HG02642 (cell line): ENCODE data around the gene RCVRN.

Experiments
- ATAC-seq: cut with Tn5 transposase; IDR thresholded peaks from one replicate; pipeline ENCODE4 v1.9.1; 2021; ENCODE audit warnings: mild to moderate bottlenecking; ENCODE audit not compliant: unreplicated experiment, poor library complexity

Gene RCVRN

GRCh38 chr17:9899280-9900043, 5.6 kb downstream of the RCVRN start:
- ATAC-seq = no peak

GRCh38 chr17:9898812-9899211, 6.3 kb downstream of the RCVRN start:
- no peak for ATAC-seq

- ATAC-seq = no peak
Measured at GRCh38 chr17:9897372-9897968, 7.6 kb downstream of the RCVRN start.

GRCh38 chr17:9895923-9896322, 9.1 kb downstream of the RCVRN start:
- no peak for ATAC-seq

GRCh38 chr17:9894231-9894630, 10.8 kb downstream of the RCVRN start:
- ATAC-seq = no peak

GRCh38 chr17:9893411-9894012, 11.6 kb downstream of the RCVRN start:
- ATAC-seq = no peak

GRCh38 chr17:9890124-9890523, 14.9 kb downstream of the RCVRN start:
- no peak for ATAC-seq

- ATAC-seq = no peak
Measured at GRCh38 chr17:9887508-9887907, 17.6 kb downstream of the RCVRN start.

GRCh38 chr17:9886141-9886930, 18.7 kb downstream of the RCVRN start:
- no peak for ATAC-seq

- ATAC-seq = no peak
Measured at GRCh38 chr17:9883451-9883850, 21.6 kb downstream of the RCVRN start.

GRCh38 chr17:9880582-9880999, 24.5 kb downstream of the RCVRN start:
- ATAC-seq = no peak

- ATAC-seq = no peak
Measured at GRCh38 chr17:9878786-9879525, 26.1 kb downstream of the RCVRN start.

- no peak for ATAC-seq
Measured at GRCh38 chr17:9878356-9878755, 26.7 kb downstream of the RCVRN start.

- ATAC-seq = no peak
Measured at GRCh38 chr17:9875441-9875840, 29.6 kb downstream of the RCVRN start.

GRCh38 chr17:9874722-9875121, 30.3 kb downstream of the RCVRN start:
- no peak for ATAC-seq

GRCh38 chr17:9872852-9873251, 32.2 kb downstream of the RCVRN start:
- ATAC-seq = no peak

GRCh38 chr17:9868552-9868951, 36.5 kb downstream of the RCVRN start:
- no peak for ATAC-seq

- ATAC-seq = no peak
Measured at GRCh38 chr17:9865586-9865985, 39.5 kb downstream of the RCVRN start.

- no peak for ATAC-seq
Measured at GRCh38 chr17:9862949-9863348, 42.1 kb downstream of the RCVRN start.

- no peak for ATAC-seq
Measured at GRCh38 chr17:9862220-9862619, 42.9 kb downstream of the RCVRN start.
